Fibroblast of skin of left biceps (primary cell): Measurements from ENCODE around the gene SRRM1.

Source experiments
- DNase-seq, 2 experiments: peaks; one replicate each; pipeline ENCODE4 v3.0.0-alpha.2; 2013; ENCODE audit warnings: low read depth in 2 of 2

Gene SRRM1

GRCh38 chr1:24642481-24643362 is at the start of gene SRRM1:
TSS of gene SRRM1 (plus strand) at chr1:24643302. CDS start at chr1:24643327, 25 bp downstream.
- DNase-seq, result peak; percentile 100

- DNase-seq, result no peak
Observed at GRCh38 chr1:24594328-24594598, 48.8 kb upstream of the SRRM1 start.

- DNase-seq, result no peak
Observed at GRCh38 chr1:24596401-24596880, 46.7 kb upstream of the SRRM1 start.

- DNase-seq, result no peak
Observed at GRCh38 chr1:24599265-24599664, 43.8 kb upstream of the SRRM1 start.

GRCh38 chr1:24600551-24600950 is 42.6 kb upstream of the SRRM1 start:
- no peak for DNase-seq

GRCh38 chr1:24605534-24606295 is 37.4 kb upstream of the SRRM1 start:
- no peak for DNase-seq

GRCh38 chr1:24606296-24606605 is 36.9 kb upstream of the SRRM1 start:
- DNase-seq, result no peak

GRCh38 chr1:24606621-24607020 is 36.5 kb upstream of the SRRM1 start:
- DNase-seq, result no peak

GRCh38 chr1:24609949-24610517 is 33.1 kb upstream of the SRRM1 start:
- DNase-seq, result no peak

GRCh38 chr1:24619376-24619775 is 23.7 kb upstream of the SRRM1 start:
- DNase-seq, result no peak

GRCh38 chr1:24620678-24621077 is 22.4 kb upstream of the SRRM1 start:
- DNase-seq, result no peak

GRCh38 chr1:24621121-24621520 is 22.0 kb upstream of the SRRM1 start:
- DNase-seq, result no peak

GRCh38 chr1:24622218-24622617 is 20.9 kb upstream of the SRRM1 start:
- DNase-seq, result no peak

GRCh38 chr1:24632832-24633175 is 10.3 kb upstream of the SRRM1 start:
- no peak for DNase-seq

GRCh38 chr1:24635195-24635843 is 7.8 kb upstream of the SRRM1 start:
- DNase-seq, result peak; percentile 44 to 45

- no peak for DNase-seq
Observed at GRCh38 chr1:24636661-24637357, 6.3 kb upstream of the SRRM1 start.

- DNase-seq, result no peak
Observed at GRCh38 chr1:24639094-24639493, 4.0 kb upstream of the SRRM1 start.

GRCh38 chr1:24639881-24640280 is 3.2 kb upstream of the SRRM1 start:
- DNase-seq, result no peak

- DNase-seq, result no peak
Observed at GRCh38 chr1:24640288-24640687, 2.8 kb upstream of the SRRM1 start.

GRCh38 chr1:24641646-24642151 is 1.4 kb upstream of the SRRM1 start:
- no peak for DNase-seq

- no peak for DNase-seq
Observed at GRCh38 chr1:24643363-24644099, 429 bp downstream of the SRRM1 start.
